Pons (tissue), 1 donor: Measurements from ENCODE around the gene PCCB.
A peak's percentile ranks its signal among the peaks of the same experiment; 100 is the strongest.
"Not testable (repeated sequence)": the region's sequence is repeated elsewhere in the genome, so short reads cannot be mapped to it uniquely, and the experiment has no call there.

ENCODE experiments used
- DNase-seq: peaks from one replicate; pipeline ENCODE4 v3.0.0-alpha.2; 2016; ENCODE audit warnings: low spot score

The PCCB gene

GRCh38 chr3:136262559-136262958 is 12.4 kb downstream of the PCCB start:
- peak; percentile 72 for DNase-seq

- no peak for DNase-seq
Observed at GRCh38 chr3:136263251-136263650, 13.1 kb downstream of the PCCB start.

- DNase-seq = not testable (repeated sequence)
Observed at GRCh38 chr3:136266468-136267125, 16.5 kb downstream of the PCCB start.

GRCh38 chr3:136267235-136267634 is 17.1 kb downstream of the PCCB start:
- DNase-seq = no peak

- no peak for DNase-seq
Observed at GRCh38 chr3:136270179-136270578, 20.0 kb downstream of the PCCB start.

- DNase-seq = not testable (repeated sequence)
Observed at GRCh38 chr3:136271626-136272025, 21.5 kb downstream of the PCCB start.

DNA sequence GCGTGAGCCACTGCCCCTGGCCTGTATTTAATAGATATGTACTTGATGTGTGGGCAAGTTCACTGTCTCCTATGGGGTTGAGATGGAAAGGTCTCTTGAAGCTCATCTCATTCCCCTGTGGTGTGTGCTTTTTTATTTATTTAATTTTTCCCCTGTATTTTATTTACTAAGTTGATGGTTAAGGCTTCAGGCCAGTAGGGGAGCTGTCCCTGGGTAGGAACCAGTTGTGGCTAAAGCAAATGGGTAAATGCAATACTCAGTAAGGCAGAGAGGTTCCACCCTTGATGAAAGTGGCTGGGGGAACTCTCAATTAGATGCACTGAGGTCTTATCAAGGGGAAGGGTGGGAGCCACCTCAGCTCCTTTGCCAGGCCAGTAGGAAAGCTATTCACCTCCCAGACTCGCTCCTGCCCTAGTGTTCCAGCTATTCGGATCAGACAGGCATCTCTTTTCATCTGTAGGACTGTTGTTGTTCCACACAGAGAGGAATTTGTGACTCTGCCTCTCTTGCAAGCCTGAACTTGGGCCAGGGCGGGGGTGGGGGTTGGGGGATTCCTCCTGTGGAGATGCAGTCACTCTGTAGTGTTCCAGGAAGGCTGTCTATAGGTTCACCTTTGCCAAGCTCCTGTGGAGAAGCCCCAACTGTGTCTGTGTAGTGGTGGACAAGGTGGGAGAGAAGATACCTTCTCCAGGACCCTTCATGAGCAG is 26.1 kb downstream of the PCCB start:
- no peak for DNase-seq

DNA sequence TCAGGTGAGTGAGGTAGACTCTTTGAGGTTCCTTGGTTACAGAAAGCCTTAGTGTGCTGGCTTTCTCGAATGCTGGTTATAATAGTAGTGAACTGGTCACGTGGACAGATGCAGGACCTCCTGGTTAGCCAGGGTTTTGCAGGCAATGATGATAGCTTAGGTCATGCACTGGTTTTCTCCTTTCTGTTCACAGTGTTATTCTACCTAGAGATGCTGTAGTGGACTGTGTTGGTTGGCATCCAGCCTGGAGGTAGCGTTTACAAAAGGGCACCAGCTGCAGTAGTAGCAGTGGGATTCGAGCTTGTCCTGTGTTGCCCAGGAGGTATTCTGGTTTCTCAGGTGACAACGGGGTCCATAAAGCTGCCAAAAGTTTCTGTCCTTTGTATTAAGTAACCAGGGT is 27.0 kb downstream of the PCCB start:
- DNase-seq = no peak

- DNase-seq = no peak
Observed at GRCh38 chr3:136277634-136278033, 27.5 kb downstream of the PCCB start.

DNA sequence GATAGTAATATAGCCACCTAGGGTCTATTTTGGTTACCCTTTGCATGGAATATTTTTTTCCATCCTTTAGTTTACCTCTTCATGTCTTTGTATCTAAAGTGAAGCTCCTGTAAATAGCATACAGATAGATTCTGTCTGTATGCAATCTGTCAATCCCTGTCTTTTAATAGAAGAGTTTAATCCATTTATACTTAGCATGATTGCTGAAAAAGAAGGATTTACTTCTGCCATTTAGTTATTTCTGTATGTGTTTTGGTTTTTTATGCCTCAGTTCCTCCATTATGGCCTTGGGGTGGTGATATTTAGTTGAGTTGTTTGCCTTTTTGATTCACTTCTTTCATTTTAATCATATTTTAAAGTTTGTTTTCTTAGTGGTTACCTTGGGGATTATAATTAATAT is 29.0 kb downstream of the PCCB start:
- DNase-seq = no peak

- DNase-seq = no peak
Observed at GRCh38 chr3:136280961-136281360, 30.8 kb downstream of the PCCB start.

- no peak for DNase-seq
Observed at GRCh38 chr3:136281966-136282520, 31.9 kb downstream of the PCCB start.

DNA sequence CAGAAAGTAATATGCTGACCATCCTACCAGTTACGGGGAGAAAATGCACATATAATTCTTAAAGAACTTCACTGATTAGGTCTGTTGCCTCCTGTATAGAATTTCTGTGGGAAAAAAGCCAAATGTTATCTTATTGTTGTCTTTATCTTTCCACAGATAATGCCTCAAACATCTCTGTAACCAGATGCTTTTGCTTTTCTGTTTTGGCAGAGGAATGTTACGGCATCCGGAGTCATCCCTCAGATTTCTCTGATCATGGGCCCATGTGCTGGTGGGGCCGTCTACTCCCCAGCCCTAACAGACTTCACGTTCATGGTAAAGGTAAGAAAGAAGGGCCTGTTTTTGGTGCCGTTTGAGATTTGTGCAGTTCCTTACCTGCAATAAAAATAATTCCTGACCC is 33.5 kb downstream of the PCCB start:
- DNase-seq = no peak

DNA sequence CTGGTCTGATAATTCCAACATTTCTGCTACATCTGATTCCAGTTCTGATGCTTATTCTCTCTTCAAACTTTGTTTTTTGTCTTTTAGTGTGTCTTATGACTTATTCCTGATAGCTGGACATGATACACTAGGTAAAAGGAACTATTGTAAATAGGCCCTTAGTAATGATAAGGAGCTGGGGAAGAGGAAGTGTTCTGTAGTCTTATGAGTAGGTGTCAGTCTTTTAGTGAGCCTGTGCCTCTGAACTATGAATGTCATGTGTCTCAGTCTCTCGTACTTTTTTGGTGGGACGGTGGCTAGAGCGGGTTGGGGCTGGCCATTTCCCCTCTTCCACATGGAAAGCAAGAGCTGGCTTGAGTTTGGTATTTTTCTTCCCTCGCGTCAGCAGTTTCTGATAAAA is 41.2 kb downstream of the PCCB start:
- DNase-seq = no peak

- no peak for DNase-seq
Observed at GRCh38 chr3:136292500-136292899, 42.4 kb downstream of the PCCB start.

DNA sequence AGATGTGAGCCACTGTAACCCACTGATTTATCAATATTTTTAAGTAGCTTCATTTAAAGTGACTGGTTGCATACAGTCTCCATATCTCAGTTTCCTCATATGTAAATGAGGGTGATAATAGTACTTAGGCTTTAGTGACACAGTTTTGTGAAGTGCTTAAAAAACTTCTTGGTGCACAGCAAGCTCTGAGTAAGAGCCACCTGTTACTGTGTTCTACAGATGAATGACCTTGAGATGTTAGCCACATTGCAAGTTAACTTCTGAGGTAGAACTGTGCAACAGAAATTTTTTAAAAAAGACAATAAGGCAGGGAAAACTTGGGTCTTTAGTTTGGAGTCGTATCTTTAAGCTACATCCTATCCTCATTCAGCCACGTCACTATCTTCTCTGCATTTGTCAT is 43.1 kb downstream of the PCCB start:
- DNase-seq = no peak

DNA sequence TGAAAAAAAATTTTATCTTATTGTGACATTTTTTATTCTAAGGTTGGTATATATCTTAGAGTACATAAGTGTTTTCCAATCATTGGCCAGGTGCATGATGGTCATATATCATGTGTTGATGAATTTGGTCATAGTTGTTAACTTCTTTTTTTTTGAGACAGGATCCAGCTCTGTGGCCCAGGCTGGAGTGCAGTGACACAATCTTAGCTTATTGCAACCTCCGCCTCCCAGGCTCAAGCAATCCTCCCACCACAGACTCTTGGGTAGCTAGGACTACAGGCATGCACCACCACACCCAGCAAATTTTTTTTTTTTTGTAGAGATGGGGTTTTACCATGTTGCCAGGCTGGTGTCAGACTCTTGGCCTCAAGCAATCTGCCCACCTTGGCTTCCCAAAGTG is 44.0 kb downstream of the PCCB start:
- DNase-seq = no peak

- DNase-seq = no peak
Observed at GRCh38 chr3:136296960-136297359, 46.8 kb downstream of the PCCB start.

GRCh38 chr3:136297826-136298225 is 47.7 kb downstream of the PCCB start:
- DNase-seq = no peak

GRCh38 chr3:136300444-136300843 is 50.3 kb downstream of the PCCB start:
- DNase-seq = no peak

DNA sequence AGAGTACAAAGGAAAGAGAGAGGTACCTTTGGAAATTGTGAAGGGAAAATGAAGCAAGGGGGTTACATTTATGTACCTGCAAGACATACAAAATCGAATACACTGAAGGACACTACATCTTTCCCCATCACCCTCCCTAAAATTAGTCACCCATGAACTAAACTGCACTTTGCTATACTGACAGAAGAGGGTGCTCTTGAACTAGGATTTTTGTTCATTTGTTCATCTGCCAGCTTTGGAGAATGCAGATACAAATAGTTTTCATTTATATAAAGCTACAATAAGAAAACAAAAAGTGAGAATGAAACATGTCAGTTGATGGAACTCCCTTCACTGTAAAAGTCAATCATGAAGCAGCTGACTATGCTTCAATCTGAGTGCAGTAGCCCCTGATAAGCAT is 55.7 kb downstream of the PCCB start:
- no peak for DNase-seq

- DNase-seq = no peak
Observed at GRCh38 chr3:136311261-136311660, 61.1 kb downstream of the PCCB start.

GRCh38 chr3:136311968-136312367 is 61.8 kb downstream of the PCCB start:
- no peak for DNase-seq

DNA sequence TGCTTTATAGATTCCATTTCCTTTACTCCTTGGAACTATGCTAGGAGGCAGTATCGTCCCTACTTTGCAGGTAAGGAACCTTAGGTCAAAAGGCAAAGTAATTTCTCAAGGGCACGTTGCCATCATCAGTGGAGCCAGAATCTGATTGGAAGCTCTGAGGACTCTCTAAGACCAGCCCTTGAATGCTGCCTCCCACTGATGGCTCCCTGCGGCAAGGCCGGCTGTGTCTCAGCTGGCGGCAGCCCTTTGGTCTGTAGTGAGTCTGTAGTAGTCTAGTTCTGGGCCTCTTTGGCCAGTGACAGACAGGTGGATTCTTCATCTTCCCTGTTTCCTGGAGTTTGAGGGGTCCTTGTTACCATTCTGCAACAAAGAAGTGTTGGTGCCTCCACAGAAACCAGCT is 76.2 kb downstream of the PCCB start:
- no peak for DNase-seq
